ENCODE data around the gene SORCS1. TPM values are rescaled to one million over a fixed set of nuclear protein-coding genes. Genes with fewer than 3 reads are reported as not detected.
A peak's percentile ranks its signal among the peaks of the same experiment; 100 is the strongest.

The SORCS1 gene
- total and polyA plus RNA-seq, 3 donors from 2014 or later, result 2.6 to 9.6 (median 4.6) TPM

DNA sequence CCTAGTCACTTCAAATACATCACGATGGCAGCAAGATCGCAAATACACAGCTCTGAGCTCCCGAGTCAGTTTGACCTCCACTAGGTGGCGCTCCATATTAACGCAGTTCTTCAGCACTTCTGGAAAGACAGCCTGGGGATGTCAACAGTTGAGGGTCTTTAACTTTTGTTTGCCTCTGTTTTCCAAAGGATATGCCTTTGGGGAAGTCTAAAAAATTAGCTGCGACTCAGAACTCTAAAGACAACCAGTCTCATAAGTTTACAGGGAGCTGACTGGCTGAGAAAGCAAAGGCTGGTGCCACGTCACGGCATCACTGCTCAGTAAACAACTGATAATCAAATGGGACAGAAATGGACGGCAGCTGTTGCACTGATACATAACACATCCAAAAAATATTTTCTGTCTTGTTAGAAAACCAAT lies 458.8 kb downstream of the SORCS1 start:
- TF ChIP-seq POLR2A (IDR thresholded peaks at IDR 0.05) (no peak), CTCF (IDR thresholded peaks at IDR 0.05) (peak; percentile 52 to 82 (median 77))
- Histone ChIP-seq H3K4me1 (no peaks in the 10 kb centered on the region), H3K9me3 (no peaks in the 10 kb centered on the region), H3K4me3 (no peak overlapping the region), H3K36me3 (ENCODE audit: low read depth, missing control alignments) (no peaks in the 10 kb centered on the region), H3K27me3 (no peaks in the 10 kb centered on the region), H3K27ac (no peak overlapping the region)
- WGBS, 2 donors, result 21 to 29% methylated on average over 9 of the region's 9 CpGs
- intact Hi-C loops (cut with DNase I; ENCODE audit: low total_unique reads), result no loop called here
- DNase-seq, result peak; percentile 88

- WGBS, 2 donors, result 57 to 80% methylated on average over 2 of the region's 2 CpGs
Measured at GRCh38 chr10:106696239-106696638, 468.3 kb downstream of the SORCS1 start.

GRCh38 chr10:106694696-106695095 lies 469.8 kb downstream of the SORCS1 start:
- H3K27ac ChIP-seq, result no peak overlapping the region
- WGBS, 2 donors, result 97 to 100% methylated on average over 1 of the region's 1 CpG
- no peaks in the 10 kb centered on the region for H3K36me3 ChIP-seq (ENCODE audit: low read depth, missing control alignments)
- DNase-seq, result no peak
- H3K4me1 ChIP-seq, result no peaks in the 10 kb centered on the region
- intact Hi-C loops (cut with DNase I; ENCODE audit: low total_unique reads), result no loop called here
- H3K9me3 ChIP-seq, result no peaks in the 10 kb centered on the region
- no peaks in the 10 kb centered on the region for H3K27me3 ChIP-seq
- TF ChIP-seq POLR2A (IDR thresholded peaks at IDR 0.05) (no peak), CTCF (IDR thresholded peaks at IDR 0.05) (no peak)
- H3K4me3 ChIP-seq, result no peak overlapping the region

More at GRCh38 chr10:106696239-106696638, 468.3 kb downstream of the SORCS1 start:
- no peaks in the 10 kb centered on the region for H3K36me3 ChIP-seq (ENCODE audit: low read depth, missing control alignments)
- no peak for DNase-seq
- no peaks in the 10 kb centered on the region for H3K4me1 ChIP-seq
- H3K27ac ChIP-seq, result no peak overlapping the region
- intact Hi-C loops (cut with DNase I; ENCODE audit: low total_unique reads), result no loop called here
- H3K4me3 ChIP-seq, result no peak overlapping the region
- no peaks in the 10 kb centered on the region for H3K27me3 ChIP-seq
- no peaks in the 10 kb centered on the region for H3K9me3 ChIP-seq
- TF ChIP-seq POLR2A (IDR thresholded peaks at IDR 0.05) (no peak), CTCF (IDR thresholded peaks at IDR 0.05) (no peak)

DNA sequence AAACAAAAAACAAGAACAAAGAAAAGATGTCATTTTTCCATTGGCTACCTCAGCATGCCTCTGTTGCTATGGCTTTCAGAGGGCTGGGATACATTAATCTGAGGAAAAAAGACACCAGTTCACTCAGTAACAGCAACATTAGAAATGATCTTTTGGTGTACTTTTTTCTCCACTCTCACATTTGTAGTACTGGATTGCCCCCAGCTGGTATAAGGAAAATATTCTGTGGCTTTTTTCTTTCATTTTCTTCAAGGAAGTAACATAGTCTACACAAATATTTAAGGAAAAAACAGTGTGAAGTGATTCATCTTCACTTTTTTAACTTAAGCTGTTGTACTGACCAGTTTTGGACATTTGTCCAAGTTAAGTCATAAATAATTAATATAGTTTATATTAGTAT lies 482.3 kb downstream of the SORCS1 start:
- Histone ChIP-seq H3K27me3 (no peaks in the 10 kb centered on the region), H3K27ac (no peak overlapping the region), H3K9me3 (no peaks in the 10 kb centered on the region), H3K4me3 (no peak overlapping the region), H3K4me1 (no peaks in the 10 kb centered on the region), H3K36me3 (ENCODE audit: low read depth, missing control alignments) (no peaks in the 10 kb centered on the region)
- TF ChIP-seq CTCF (IDR thresholded peaks at IDR 0.05) (no peak), POLR2A (IDR thresholded peaks at IDR 0.05) (no peak)
- no peak for DNase-seq
- intact Hi-C loops (cut with DNase I; ENCODE audit: low total_unique reads), result no loop called here

DNA sequence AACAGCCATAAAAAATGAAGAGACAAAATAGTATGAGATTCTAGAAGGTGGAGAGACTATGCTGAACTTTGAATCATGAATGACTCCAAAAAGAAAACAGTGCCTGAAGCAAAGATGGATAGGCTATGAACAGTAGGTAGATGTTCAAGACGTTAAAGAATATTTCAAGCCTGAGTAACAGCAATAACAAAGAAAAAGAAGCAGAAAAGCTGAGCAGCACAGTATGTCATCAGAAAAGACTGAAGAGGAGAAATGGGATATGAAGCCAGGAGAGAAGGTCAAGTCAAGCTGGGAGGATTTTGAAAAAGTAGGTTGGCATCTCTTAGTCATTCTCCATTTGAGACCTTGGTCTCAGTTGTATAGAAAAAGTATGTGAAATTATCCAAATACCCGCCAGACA lies 484.4 kb downstream of the SORCS1 start:
- WGBS, 2 donors, result 82 to 86% methylated on average over 2 of the region's 2 CpGs
- H3K36me3 ChIP-seq (ENCODE audit: low read depth, missing control alignments), result no peaks in the 10 kb centered on the region

More for the DNA sequence above, 484.4 kb downstream of the SORCS1 start:
- no peaks in the 10 kb centered on the region for H3K4me1 ChIP-seq
- H3K27ac ChIP-seq, result no peak overlapping the region
- intact Hi-C loops (cut with DNase I; ENCODE audit: low total_unique reads), result no loop called here
- H3K9me3 ChIP-seq, result no peaks in the 10 kb centered on the region
- no peak for DNase-seq
- no peak overlapping the region for H3K4me3 ChIP-seq
- no peaks in the 10 kb centered on the region for H3K27me3 ChIP-seq
- TF ChIP-seq POLR2A (IDR thresholded peaks at IDR 0.05), result no peak
- no peak for TF ChIP-seq CTCF (IDR thresholded peaks at IDR 0.05)
